Central memory CD8-positive, alpha-beta T cell (primary cell): Measurements from ENCODE around the gene KIAA1217.

Experiments
- ATAC-seq: fragments of 150-1000 bp; cut with Tn5 transposase; replicated peaks from 2 replicates; pipeline ENCODE4 v1.10.0; 2022; ENCODE audit warnings: mild to moderate bottlenecking, moderate FRiP score, moderate number of reproducible peaks; ENCODE audit not compliant: poor library complexity, severe bottlenecking; ENCODE audit errors: extremely low read depth
- DNase-seq, 2 donors: peaks; one replicate each; pipeline ENCODE4 v3.0.0; 2021; ENCODE audit warnings: low spot score in 2 of 2
- H3K27ac Mint-ChIP-seq: one replicate; pipeline ENCODE4 v1.8.0; 2022; ENCODE audit warnings: low read depth, mild to moderate bottlenecking, moderate library complexity, mixed read lengths
- H3K27me3 Mint-ChIP-seq: one replicate; pipeline ENCODE4 v1.8.0; 2022; ENCODE audit warnings: mixed read lengths
- H3K36me3 Mint-ChIP-seq: one replicate; pipeline ENCODE4 v1.8.0; 2022; ENCODE audit warnings: mild to moderate bottlenecking, moderate library complexity, mixed read lengths; ENCODE audit not compliant: insufficient read depth
- H3K4me1 Mint-ChIP-seq: one replicate; pipeline ENCODE4 v1.8.0; 2022; ENCODE audit warnings: mixed read lengths
- H3K4me3 Mint-ChIP-seq: one replicate; pipeline ENCODE4 v1.8.0; 2022; ENCODE audit warnings: mild to moderate bottlenecking, moderate library complexity, mixed read lengths
- H3K9me3 Mint-ChIP-seq: one replicate; pipeline ENCODE4 v1.8.0; 2022; ENCODE audit warnings: mixed read lengths

KIAA1217 gene

GRCh38 chr10:24575481-24576002, 366.6 kb downstream of the KIAA1217 start:
- DNase-seq (no peak), ATAC-seq (no peak)
- Mint-ChIP-seq H3K27ac (no peak overlapping the region), H3K4me3 (no peak overlapping the region), H3K36me3 (peaks cover 3% of the 10 kb centered on the region), H3K4me1 (no peaks in the 10 kb centered on the region), H3K9me3 (no peaks in the 10 kb centered on the region), H3K27me3 (peaks cover 59% of the 10 kb centered on the region)

DNA sequence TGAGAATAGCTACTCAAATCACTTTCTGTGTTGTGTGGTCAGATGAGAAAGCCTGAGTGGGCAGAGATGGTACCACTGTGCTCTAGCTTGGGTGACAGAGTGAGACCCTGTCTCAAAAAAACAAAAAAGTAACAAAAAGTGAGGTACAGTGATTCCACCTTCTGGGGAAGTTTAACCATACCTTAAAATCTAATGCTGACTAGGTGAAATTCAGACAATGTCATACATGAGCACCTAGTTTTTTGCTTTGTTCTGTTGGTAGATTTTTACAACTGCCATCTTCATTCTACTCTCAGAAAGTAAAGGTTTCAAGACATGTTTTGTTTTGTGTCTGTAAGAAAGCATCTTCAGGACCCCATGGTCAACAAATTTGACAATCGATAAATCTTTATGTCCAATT, 370.5 kb downstream of the KIAA1217 start:
- DNase-seq (no peak), ATAC-seq (no peak)
- Mint-ChIP-seq H3K27ac (no peak overlapping the region), H3K4me1 (no peaks in the 10 kb centered on the region), H3K9me3 (no peaks in the 10 kb centered on the region), H3K36me3 (peaks cover 7% of the 10 kb centered on the region), H3K4me3 (no peak overlapping the region), H3K27me3 (peaks cover 31% of the 10 kb centered on the region)

DNA sequence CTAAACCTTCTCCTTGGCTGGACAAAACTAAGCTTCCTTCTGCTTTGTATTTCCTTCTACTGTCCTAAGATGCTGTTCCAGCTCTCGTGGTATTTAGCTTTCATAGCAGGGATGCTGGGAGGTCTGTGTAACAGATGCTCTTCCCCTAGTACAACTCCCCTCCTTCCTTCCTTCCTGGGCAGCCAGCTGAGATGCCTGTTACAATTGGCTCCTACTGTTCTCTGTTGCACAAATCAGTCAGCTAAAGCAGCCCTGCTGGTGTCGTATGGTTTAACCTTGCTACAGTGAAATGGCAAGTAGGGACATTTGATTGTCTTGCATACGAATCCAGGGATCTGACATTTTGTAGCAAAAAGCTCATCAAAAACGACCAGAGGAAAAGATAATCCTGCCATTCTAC, 371.0 kb downstream of the KIAA1217 start:
- H3K4me3 Mint-ChIP-seq, result no peak overlapping the region
- no peak overlapping the region for H3K27ac Mint-ChIP-seq
- peaks cover 27% of the 10 kb centered on the region for H3K27me3 Mint-ChIP-seq
- DNase-seq (no peak), ATAC-seq (no peak)
- no peaks in the 10 kb centered on the region for H3K4me1 Mint-ChIP-seq
- H3K36me3 Mint-ChIP-seq, result peaks cover 7% of the 10 kb centered on the region
- H3K9me3 Mint-ChIP-seq, result no peaks in the 10 kb centered on the region

- no peak for ATAC-seq
- H3K9me3 Mint-ChIP-seq, result no peaks in the 10 kb centered on the region
- H3K4me3 Mint-ChIP-seq, result no peak overlapping the region
- no peak overlapping the region for H3K27ac Mint-ChIP-seq
- H3K36me3 Mint-ChIP-seq, result peaks cover 32% of the 10 kb centered on the region
- no peaks in the 10 kb centered on the region for H3K27me3 Mint-ChIP-seq
- no peak for DNase-seq
- no peaks in the 10 kb centered on the region for H3K4me1 Mint-ChIP-seq
Observed at GRCh38 chr10:24589265-24589664, 380.3 kb downstream of the KIAA1217 start.

DNA sequence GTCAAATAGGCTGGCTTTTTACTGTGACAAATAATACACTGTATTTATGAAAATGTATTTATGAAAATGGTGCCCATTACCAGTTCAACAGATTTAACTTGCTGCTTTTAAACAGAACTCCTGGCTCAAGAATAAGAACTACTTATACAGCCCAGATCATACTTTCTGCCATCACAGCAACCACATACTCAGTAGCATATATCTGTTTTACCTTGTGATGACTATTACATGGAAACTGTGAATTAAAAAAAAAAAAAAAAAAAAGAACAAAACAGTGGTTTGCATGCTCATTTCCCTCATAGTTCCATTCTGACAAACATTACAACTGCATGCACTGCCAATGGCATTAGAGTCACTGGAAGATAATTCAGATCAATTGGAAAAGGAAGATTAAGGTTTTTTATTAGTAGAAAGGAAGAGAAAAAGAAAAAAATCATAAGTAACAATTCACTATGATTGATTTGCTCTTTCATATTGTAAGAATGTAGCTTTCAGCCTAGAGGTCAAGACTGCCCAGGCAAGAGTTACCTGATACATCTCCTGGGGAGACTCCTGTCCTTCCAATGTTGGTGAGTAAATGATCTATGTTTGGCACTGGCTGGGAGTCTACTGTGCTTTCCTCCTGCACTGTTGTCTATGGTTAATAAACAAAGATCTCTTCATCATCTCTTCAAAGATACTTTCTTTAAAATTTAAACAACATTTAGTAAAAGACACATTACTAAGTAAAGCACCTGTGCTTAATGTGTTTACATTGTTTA, 381.9 kb downstream of the KIAA1217 start:
- Mint-ChIP-seq H3K4me3 (no peak overlapping the region), H3K9me3 (no peaks in the 10 kb centered on the region), H3K36me3 (peaks cover 29% of the 10 kb centered on the region), H3K27ac (no peak overlapping the region), H3K4me1 (no peaks in the 10 kb centered on the region), H3K27me3 (no peaks in the 10 kb centered on the region)
- ATAC-seq (no peak), DNase-seq (no peak)

DNA sequence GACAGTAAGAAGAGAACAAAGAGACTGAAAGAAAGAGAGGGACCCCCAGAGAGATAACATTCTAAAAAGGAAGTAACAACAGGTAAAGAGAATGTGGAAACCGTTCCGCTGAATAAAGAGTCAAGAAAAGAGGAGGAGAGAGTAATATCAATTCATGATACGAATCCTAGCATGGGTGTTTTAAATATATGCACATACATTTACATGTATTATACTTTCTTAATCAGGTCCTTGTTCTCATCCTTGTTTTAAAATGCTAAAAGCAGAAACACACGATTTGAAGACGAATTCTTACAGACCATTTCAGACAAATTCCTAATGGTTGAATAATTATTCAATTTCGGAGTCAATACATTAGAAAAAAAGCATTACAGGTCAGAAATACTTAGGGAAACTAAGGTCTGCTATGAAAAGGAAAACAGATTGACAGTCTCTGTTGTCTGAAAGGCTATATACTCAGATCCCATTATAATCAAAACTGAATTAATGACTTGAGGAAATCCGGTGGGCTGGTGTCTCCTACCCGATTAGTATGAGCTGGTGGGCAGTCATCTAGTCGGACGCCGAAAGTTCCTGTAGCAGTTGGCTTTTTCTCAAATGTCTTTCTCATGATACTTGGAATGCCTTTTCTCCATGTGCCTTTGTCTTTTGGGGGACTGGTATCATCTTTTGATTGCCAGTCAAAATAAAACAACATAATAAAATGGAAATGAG, 387.4 kb downstream of the KIAA1217 start:
- H3K4me3 Mint-ChIP-seq, result no peak overlapping the region
- DNase-seq (no peak), ATAC-seq (no peak)
- no peak overlapping the region for H3K27ac Mint-ChIP-seq
- peaks cover 28% of the 10 kb centered on the region for H3K36me3 Mint-ChIP-seq
- no peaks in the 10 kb centered on the region for H3K9me3 Mint-ChIP-seq
- no peaks in the 10 kb centered on the region for H3K4me1 Mint-ChIP-seq
- no peaks in the 10 kb centered on the region for H3K27me3 Mint-ChIP-seq

- Mint-ChIP-seq H3K4me1 (no peaks in the 10 kb centered on the region), H3K36me3 (peaks cover 25% of the 10 kb centered on the region), H3K9me3 (no peaks in the 10 kb centered on the region), H3K27me3 (no peaks in the 10 kb centered on the region), H3K27ac (no peak overlapping the region), H3K4me3 (no peak overlapping the region)
- DNase-seq (no peak), ATAC-seq (no peak)
Observed at GRCh38 chr10:24597426-24597825, 388.5 kb downstream of the KIAA1217 start.
